Stimulated activated CD4-positive, alpha-beta T cell treated with anti-CD3 and anti-CD28 coated beads, Interleukin-2, amount 100 ng/mL, for 24 hours (primary cell): Measurements from ENCODE around the gene MOK.
"Not testable (repeated sequence)": the region's sequence is repeated elsewhere in the genome, so short reads cannot be mapped to it uniquely, and the experiment has no call there.

ENCODE experiments used
- DNase-seq, 2 donors: peaks; one replicate each; pipeline ENCODE4 v3.0.0-alpha.2; 2020

Gene MOK

GRCh38 chr14:102320671-102321455 lies 15.9 kb upstream of the MOK start:
- DNase-seq: no peak

GRCh38 chr14:102320033-102320660 lies 15.2 kb upstream of the MOK start:
- DNase-seq: peak; percentile 42 to 54

GRCh38 chr14:102319351-102320032 lies 14.5 kb upstream of the MOK start, which contains the start of gene ZNF839:
Gene ZNF839, plus strand, starts transcription at chr14:102319746. Its CDS starts 20 bp downstream, at chr14:102319766.
- DNase-seq: peak; percentile 96 to 97

GRCh38 chr14:102318781-102319276 lies 13.9 kb upstream of the MOK start:
- DNase-seq: no peak

GRCh38 chr14:102317564-102318248 lies 12.7 kb upstream of the MOK start:
- peak in 1 of 2 donors; percentile 29 for DNase-seq

GRCh38 chr14:102316743-102317563 lies 12.0 kb upstream of the MOK start:
- peak; percentile 96 to 97 for DNase-seq

- peak in 1 of 2 donors; percentile 34 for DNase-seq
These were observed 11.4 kb upstream of the MOK start for GRCh38 chr14:102316338-102316742.

- no peak for DNase-seq
These were observed 10.2 kb upstream of the MOK start for GRCh38 chr14:102315121-102315520.

GRCh38 chr14:102314242-102315011 lies 9.5 kb upstream of the MOK start:
- DNase-seq: peak; percentile 86

GRCh38 chr14:102303664-102304063 lies 1.3 kb downstream of the MOK start:
- no peak for DNase-seq

GRCh38 chr14:102298303-102299070 lies 6.5 kb downstream of the MOK start:
- DNase-seq: not testable (repeated sequence)

GRCh38 chr14:102297436-102298170 lies 7.4 kb downstream of the MOK start:
- DNase-seq: no peak

GRCh38 chr14:102295270-102295669 lies 9.7 kb downstream of the MOK start:
- DNase-seq: no peak

- no peak for DNase-seq
These were observed 11.2 kb downstream of the MOK start for GRCh38 chr14:102293781-102294180.

GRCh38 chr14:102292441-102292840 lies 12.5 kb downstream of the MOK start:
- DNase-seq: no peak

- no peak for DNase-seq
These were observed 16.8 kb downstream of the MOK start for GRCh38 chr14:102288139-102288538.

GRCh38 chr14:102285106-102285505 lies 19.9 kb downstream of the MOK start:
- no peak for DNase-seq

- DNase-seq: no peak
These were observed 21.3 kb downstream of the MOK start for GRCh38 chr14:102283631-102284129.

GRCh38 chr14:102282751-102283465 lies 22.1 kb downstream of the MOK start:
- no peak for DNase-seq
